Measurements from ENCODE around the gene MBNL1. TPM values are rescaled to one million over a fixed set of nuclear protein-coding genes. Genes with fewer than 3 reads are reported as not detected.
A peak's percentile ranks its signal among the peaks of the same experiment; 100 is the strongest.

MBNL1 gene
- total RNA-seq, 1 donor from 2014 or later: 14.7 TPM

DNA sequence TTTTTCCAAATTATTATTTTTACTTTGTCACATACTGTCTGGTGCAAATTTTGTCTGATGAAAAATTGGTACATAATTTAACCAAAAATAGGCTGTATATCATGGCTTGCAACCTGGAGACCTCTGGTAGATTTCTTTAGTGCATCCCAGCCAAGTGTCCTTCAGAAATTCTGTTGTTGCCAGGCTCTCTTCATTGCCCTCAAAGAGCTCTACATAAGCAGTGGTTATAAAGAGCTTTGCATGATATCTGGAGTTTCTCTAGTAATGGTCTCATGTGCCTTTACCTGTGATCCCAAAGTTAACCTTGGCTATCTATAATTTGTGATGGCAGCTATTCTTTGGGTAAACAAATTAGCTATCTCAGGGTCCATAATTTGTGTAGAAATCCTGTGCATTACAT, 157.7 kb downstream of the MBNL1 start:
- H3K36me3 ChIP-seq: no peaks in the 10 kb centered on the region
- Mint-ChIP-seq H3K9me3 (peaks cover 17% of the 10 kb centered on the region), H3K27ac (no peak overlapping the region), H3K4me3 (no peak overlapping the region), H3K4me1 (peaks cover 10% of the 10 kb centered on the region), H3K36me3 (peaks cover 23% of the 10 kb centered on the region), H3K27me3 (ENCODE audit: insufficient read depth, low read depth) (no peaks in the 10 kb centered on the region)
- H2AFZ ChIP-seq (replicated peaks): no peak overlapping the region
- no peaks in the 10 kb centered on the region for H4K20me1 ChIP-seq (ENCODE audit: low read depth)
- no peaks in the 10 kb centered on the region for H3K4me1 ChIP-seq
- no peak overlapping the region for H3K27ac ChIP-seq
- H3K9ac ChIP-seq: no peak overlapping the region
- H3K4me2 ChIP-seq: no peak overlapping the region
- no peak for TF ChIP-seq EZH2phosphoT487 (IDR thresholded peaks at IDR 0.05)
- TF ChIP-seq, protein P1, sequence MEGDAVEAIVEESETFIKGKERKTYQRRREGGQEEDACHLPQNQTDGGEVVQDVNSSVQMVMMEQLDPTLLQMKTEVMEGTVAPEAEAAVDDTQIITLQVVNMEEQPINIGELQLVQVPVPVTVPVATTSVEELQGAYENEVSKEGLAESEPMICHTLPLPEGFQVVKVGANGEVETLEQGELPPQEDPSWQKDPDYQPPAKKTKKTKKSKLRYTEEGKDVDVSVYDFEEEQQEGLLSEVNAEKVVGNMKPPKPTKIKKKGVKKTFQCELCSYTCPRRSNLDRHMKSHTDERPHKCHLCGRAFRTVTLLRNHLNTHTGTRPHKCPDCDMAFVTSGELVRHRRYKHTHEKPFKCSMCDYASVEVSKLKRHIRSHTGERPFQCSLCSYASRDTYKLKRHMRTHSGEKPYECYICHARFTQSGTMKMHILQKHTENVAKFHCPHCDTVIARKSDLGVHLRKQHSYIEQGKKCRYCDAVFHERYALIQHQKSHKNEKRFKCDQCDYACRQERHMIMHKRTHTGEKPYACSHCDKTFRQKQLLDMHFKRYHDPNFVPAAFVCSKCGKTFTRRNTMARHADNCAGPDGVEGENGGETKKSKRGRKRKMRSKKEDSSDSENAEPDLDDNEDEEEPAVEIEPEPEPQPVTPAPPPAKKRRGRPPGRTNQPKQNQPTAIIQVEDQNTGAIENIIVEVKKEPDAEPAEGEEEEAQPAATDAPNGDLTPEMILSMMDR (IDR thresholded peaks at IDR 0.05): no peak
- no peak for TF ChIP-seq EZH2 (IDR thresholded peaks at IDR 0.05)
- no peaks in the 10 kb centered on the region for H3K27me3 ChIP-seq
- H3F3A ChIP-seq (ENCODE audit: low read depth): no peaks in the 10 kb centered on the region
- H3K9me3 ChIP-seq (ENCODE audit: low read depth): no peaks in the 10 kb centered on the region
- no peak for DNase-seq (ENCODE audit: low spot score)
- H3K4me3 ChIP-seq: no peak overlapping the region
- H3K79me2 ChIP-seq (ENCODE audit: low read depth): no peaks in the 10 kb centered on the region

DNA sequence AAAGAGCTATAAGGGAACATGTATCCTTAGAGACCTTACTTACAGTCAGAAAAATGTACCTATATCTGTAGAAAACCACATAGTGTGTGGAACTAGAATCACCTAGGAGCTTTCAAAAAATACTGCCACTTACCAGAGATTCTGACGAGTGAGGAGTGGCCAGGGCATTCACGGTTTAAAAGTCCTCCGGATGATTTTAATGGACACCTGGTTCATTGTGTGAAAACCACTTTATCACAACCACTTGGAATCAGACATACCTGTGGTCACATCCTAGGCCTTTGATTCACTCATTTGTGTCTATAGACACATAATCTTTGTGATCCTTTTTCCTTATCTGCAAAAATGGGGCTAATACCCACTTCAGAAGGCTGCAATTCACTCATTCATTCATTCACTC, 159.8 kb downstream of the MBNL1 start:
- Histone ChIP-seq H3F3A (ENCODE audit: low read depth) (no peaks in the 10 kb centered on the region), H3K4me1 (no peaks in the 10 kb centered on the region), H3K4me2 (no peak overlapping the region), H3K79me2 (ENCODE audit: low read depth) (no peaks in the 10 kb centered on the region), H3K9me3 (ENCODE audit: low read depth) (no peaks in the 10 kb centered on the region), H3K4me3 (no peak overlapping the region), H3K27me3 (no peaks in the 10 kb centered on the region), H4K20me1 (ENCODE audit: low read depth) (no peaks in the 10 kb centered on the region), H2AFZ (replicated peaks) (no peak overlapping the region), H3K9ac (no peak overlapping the region), H3K36me3 (no peaks in the 10 kb centered on the region), H3K27ac (no peak overlapping the region)
- Mint-ChIP-seq H3K4me3 (no peak overlapping the region), H3K9me3 (no peaks in the 10 kb centered on the region), H3K36me3 (peaks cover 12% of the 10 kb centered on the region), H3K27ac (no peak overlapping the region), H3K27me3 (ENCODE audit: insufficient read depth, low read depth) (no peaks in the 10 kb centered on the region), H3K4me1 (peaks cover 10% of the 10 kb centered on the region)
- TF ChIP-seq EZH2 (IDR thresholded peaks at IDR 0.05) (no peak), EZH2phosphoT487 (IDR thresholded peaks at IDR 0.05) (no peak)
- TF ChIP-seq, protein P1 (IDR thresholded peaks at IDR 0.05): no peak
- DNase-seq (ENCODE audit: low spot score): no peak

GRCh38 chr3:152430223-152431002, 161.7 kb downstream of the MBNL1 start:
- no peaks in the 10 kb centered on the region for H4K20me1 ChIP-seq (ENCODE audit: low read depth)
- no peaks in the 10 kb centered on the region for H3K36me3 ChIP-seq
- H3K36me3 Mint-ChIP-seq: peaks cover 23% of the 10 kb centered on the region
- H3K27me3 ChIP-seq: no peaks in the 10 kb centered on the region
- peaks cover 10% of the 10 kb centered on the region for H3K4me1 Mint-ChIP-seq
- H3K4me3 Mint-ChIP-seq: no peak overlapping the region
- H3K4me3 ChIP-seq: no peak overlapping the region
- no peaks in the 10 kb centered on the region for H3K27me3 Mint-ChIP-seq (ENCODE audit: insufficient read depth, low read depth)
- peaks cover 15% of the 10 kb centered on the region for H3K9me3 Mint-ChIP-seq
- H3K27ac ChIP-seq: no peak overlapping the region
- TF ChIP-seq EZH2 (IDR thresholded peaks at IDR 0.05): no peak
- no peak for TF ChIP-seq EZH2phosphoT487 (IDR thresholded peaks at IDR 0.05)
- TF ChIP-seq, protein P1 (IDR thresholded peaks at IDR 0.05): no peak
- H3F3A ChIP-seq (ENCODE audit: low read depth): no peaks in the 10 kb centered on the region
- H3K4me1 ChIP-seq: no peaks in the 10 kb centered on the region
- H3K4me2 ChIP-seq: no peak overlapping the region
- peak; percentile 10 for DNase-seq (ENCODE audit: low spot score)
- H3K79me2 ChIP-seq (ENCODE audit: low read depth): no peaks in the 10 kb centered on the region
- no peak overlapping the region for H3K27ac Mint-ChIP-seq
- no peak overlapping the region for H3K9ac ChIP-seq
- H2AFZ ChIP-seq (replicated peaks): no peak overlapping the region
- H3K9me3 ChIP-seq (ENCODE audit: low read depth): no peaks in the 10 kb centered on the region

All from neural progenitor cell (in vitro differentiated cells).